Activated T-cell treated with anti-CD3 and anti-CD28 coated beads for 24 hours (primary cell): Measurements from ENCODE around the gene GTF3C1.
"Not testable (repeated sequence)": the region's sequence is repeated elsewhere in the genome, so short reads cannot be mapped to it uniquely, and the experiment has no call there.

Experiments used
- DNase-seq: peaks from one replicate; pipeline ENCODE4 v3.0.0-alpha.2; 2020; ENCODE audit warnings: low read depth

GTF3C1 gene

DNA sequence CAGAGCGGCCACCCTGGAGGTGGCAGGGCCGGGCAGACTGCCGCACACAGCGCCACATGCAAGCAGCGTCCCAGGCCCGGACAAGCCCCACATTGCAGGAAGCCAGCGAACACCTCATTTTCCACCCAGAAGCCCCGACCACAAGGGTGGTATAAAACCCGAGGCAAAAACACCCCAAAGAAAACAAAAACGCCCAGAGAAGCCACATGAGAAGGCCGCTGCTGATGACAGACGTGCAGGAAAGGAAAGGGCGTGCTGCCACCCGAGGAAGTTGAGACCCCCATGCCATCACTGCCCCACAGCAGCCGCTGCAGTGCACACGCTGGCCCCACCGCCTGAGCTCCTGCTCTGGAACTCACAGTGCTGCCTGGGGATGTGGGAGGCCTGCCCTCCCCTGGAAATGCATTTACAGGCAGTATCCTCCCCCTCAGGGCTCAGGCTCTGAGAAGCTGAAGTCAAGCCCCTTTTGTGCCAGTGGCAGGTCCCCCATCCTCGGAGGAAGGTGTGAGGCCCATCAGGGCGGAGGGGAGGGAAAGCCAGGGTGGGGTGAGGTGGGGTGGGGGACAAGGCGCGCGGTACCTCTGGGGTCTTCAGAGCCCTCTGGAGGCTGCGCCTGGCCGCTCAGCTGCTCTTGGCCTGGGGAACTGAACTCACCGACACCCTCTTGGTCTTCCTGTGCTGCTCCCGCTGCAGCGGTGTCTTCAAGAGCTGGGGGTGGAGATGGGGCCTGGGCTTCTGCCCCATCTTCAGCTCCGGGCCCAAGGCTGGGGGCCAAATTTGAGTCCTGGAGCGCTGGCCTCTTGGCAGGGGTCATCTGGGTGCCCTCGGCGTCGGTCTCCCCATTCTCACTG lies 85.7 kb downstream of the GTF3C1 start:
- no peak for DNase-seq

DNA sequence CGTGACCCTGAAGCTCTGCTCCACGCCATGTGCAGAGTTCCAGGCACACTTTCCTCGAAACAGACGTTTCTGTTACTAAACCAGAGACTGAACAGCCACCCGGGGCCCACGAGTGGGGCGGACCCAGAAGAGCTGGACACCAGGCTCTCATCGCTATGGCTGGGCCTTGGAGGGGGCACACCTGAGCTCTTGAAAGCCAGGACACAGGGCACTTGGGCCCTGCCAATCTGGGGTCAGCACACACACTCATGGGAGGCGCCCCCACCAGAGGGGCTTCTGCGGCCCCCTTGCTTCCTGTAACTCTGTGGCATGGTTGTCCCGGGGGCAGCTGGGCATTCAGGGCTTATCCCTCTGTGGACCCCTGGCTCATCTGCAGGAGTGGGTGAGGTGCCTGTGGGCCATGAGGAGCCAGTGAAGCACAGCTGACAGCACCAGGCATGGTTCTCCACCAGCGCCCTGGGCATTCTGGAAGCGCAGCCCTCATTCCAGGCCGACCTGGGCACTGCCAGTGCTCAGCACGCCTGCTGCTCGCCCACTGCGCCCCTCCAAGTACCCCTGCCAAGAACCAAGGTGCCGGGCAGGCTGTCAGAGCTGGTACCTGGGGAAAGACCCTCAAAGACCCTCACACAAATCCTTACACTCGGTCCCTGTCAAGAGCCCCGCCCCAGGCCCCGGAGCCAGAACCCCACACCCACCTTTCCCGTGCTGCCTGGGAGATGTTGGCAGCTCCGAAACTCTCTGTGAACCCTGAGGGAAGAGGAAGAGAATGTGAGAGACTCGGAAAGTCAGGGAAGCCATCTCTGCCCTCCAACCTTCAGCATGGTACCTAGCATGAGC lies 86.6 kb downstream of the GTF3C1 start:
- DNase-seq = no peak

DNA sequence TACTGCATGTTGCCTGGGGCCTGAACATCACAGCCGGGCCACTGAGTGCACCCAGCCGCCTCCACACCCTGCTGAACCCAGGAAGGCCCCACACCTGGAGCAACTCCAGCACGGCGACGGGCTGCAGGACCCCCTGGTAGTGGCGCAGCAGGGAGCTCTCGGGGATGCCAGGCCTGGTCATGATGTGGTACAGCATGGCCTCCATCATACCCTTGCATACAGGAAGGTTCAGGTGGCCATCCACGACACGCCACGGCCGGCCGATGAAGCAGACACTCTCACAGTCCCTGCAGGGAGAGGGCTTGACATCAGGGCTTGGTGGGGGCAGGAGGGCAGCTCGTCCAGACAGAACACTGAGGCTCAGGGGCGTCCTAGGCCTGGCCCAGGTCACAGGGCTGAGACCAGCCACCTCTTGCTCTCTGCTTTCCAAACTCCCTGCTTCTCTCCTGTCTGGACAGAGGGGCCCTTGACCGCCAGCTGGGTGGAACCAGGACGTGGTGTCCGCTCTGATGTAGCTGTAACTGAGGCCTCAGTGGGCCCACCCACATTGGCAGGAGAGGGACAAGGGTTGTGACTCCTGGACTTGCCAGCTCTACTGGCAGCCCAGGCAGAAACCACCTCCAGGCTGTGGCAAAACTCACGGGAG lies 87.4 kb downstream of the GTF3C1 start:
- no peak for DNase-seq

DNA sequence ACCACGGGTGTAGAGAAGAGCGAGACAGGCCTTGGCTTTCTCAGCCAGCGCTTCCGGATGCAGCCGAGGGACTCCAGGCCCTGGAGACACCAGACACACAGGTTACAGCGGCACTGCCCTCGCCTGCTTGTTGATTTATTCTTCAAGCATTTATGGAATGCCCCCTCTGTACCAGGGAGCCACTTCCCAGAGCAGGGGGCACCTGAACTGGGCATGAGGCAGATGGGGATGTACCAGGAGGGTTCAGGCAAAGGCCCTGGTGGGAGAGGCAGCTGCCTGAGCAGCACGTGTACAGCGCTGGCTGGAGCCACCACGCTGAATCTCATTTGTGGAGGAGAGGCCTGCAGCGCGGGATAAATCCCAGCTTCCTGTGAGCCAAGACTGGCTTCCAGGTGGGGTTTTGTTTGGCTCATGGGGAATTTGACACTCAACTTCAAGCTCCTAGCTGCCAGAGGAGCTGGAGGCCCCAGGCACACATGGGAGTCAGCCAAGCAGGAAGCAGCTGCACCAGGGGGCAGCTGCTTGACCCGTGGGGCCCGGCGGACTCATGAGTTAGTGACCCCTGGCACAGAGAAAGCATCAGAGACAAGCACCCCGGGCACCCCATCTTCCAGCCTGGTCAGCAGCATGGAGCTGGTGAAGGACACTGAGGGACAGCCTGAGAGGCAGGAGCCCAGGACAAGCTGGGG lies 88.1 kb downstream of the GTF3C1 start:
- no peak for DNase-seq

DNA sequence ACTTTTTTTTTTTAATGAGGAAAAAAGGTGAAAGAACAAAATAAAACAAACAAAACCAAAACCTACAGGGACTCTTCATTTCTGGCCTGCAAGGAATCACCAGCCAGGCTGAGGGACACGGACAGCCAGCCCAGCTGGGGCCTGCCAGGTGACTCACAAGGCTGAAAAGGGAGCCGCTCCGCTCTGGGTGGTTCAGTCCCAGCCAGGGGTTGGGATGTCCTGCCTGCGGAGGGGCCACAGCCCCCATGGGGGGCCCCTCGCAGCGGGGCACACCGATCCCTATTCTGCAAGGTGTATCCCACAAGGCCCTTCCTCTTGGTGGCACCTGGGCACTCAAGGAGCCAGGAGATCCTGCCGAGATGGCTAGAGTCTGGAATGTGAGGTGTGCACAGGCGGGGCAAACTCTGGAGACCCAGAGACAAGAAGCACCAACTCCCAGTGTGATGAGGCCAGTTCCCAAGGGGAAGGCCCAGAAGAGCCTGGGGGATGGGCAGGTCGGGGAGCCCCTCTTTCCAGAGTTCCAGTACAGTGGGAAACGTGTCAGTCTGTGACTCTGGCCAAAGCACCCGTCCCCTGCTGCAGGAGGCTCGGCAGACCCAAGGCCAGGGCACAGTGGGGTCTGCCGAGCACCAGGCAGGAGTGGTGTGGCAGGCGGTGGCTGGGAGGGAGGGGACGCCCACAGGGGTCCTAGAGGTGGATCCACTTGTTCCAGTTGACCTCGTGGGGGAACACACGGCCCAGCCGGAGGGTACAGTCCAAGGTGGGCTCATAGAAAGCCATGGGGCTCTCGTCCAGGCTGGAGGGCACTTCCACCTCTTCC lies 88.8 kb downstream of the GTF3C1 start:
- DNase-seq = no peak

DNA sequence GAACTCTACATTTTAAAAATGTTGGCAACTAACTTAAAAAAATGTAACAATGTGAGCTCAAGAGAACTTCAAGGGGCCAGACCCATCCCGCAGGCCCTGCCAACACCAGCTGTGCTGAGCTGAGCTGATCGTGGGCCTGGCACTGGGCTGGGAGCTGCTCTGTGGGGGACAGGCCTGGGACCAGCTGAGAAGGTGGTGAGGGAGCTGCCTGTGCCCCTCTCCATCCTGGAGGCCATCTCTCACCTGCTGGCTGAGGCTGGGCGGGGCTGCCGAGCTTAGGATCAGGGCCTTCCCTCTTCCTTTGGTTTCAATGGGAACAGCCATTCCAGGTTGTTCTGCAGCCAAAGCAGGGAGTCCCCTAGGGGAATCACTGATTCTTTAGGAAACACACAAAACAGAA lies 89.5 kb downstream of the GTF3C1 start:
- no peak for DNase-seq

DNA sequence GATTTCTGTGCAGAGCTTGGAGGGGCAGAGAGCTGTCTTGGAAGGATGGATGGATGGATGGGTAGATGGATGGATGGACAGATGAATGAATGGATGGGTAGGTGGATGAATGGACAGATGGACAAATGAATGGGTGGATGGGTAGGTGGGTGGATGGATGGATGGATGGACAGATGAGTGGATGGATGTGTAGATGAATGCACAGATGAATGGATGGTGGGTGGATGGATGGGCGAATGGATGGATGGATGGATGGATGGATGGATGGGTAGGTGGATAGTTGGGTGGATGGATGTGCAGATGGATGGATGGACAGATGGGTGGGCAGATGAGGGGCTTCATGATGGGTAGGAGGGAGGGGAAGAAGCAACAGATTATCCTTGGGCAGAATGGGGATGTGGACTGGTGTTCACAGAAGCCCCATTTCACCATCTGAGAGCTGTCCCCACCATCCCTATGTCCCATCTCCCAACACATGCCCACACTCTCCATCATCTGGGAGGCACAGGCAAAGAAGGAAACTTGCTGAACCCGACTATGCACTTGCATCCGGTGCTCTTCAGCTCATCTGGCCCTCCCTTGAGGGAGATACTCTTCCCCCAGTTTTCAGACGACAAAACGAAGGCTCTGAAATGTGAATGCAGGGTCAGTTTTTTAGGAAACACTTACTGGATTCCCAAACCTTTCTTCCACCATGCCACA lies 90.6 kb downstream of the GTF3C1 start:
- no peak for DNase-seq

DNA sequence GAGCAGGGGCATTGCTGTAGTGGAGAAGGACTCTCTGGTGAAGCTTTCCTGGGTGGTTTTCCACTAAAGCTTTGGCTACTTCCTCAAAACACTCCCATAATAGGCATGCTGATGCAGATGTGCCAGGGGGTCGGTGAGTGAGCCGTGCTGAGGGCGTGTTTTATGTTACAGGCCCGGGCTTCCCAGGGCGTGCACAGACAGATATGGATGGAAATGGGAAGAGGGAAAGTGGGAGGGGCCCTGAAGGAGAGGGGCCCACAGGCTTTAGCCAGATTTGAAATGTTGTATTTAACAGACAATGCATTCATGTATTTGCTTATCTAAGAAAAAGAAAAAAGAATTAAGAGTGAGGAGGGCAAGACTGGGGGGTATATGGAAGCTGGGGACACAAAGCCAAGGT lies 91.5 kb downstream of the GTF3C1 start:
- no peak for DNase-seq

DNA sequence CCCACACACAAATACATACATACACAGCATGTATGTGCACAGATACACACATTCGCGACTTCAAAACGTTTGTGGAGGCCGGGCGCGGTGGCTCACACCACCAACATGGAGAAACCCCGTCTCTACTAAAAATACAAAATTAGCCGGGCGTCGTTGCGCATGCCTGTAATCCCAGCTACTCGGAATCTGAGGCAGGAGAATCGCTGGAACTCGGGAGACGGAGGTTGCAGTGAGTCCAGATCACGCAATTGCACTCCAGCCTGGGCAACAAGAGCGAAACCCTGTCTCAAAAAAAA lies 92.2 kb downstream of the GTF3C1 start:
- not testable (repeated sequence) for DNase-seq

DNA sequence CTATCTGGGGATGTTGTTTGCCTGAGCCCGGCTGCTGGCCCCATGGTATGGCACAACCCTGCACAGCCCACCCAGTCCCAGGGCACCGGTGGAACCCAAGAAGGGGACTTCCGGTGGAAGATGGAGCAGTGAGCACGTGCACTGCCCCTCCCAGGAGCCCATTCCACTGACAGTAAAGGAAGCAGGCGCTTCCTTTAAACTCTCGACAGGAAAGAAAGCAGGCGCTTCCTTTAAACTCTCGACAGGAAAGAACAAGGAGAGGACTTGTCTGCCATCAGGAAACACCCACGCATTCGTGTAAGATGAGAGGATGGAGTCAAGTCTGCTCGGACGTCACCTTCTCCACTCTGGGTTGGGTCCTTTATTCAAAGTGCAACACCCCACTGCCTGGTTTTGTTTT lies 94.0 kb downstream of the GTF3C1 start:
- no peak for DNase-seq

DNA sequence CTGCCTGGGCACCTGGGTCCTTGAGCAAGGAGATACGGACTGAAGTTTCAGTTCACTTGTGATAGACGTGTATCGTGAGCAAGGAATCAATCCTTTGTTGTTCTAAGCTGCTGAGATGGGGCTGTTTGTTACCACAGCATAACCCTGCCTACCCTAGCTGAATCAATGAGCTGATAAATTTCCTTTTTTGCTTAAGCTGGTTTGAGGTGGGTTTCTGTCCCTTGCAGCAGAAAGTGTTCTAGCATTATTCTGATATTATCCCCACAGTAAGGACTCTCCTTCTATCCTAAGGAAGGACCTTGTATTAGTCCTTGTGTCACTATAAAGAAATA lies 96.3 kb downstream of the GTF3C1 start:
- DNase-seq = no peak

DNA sequence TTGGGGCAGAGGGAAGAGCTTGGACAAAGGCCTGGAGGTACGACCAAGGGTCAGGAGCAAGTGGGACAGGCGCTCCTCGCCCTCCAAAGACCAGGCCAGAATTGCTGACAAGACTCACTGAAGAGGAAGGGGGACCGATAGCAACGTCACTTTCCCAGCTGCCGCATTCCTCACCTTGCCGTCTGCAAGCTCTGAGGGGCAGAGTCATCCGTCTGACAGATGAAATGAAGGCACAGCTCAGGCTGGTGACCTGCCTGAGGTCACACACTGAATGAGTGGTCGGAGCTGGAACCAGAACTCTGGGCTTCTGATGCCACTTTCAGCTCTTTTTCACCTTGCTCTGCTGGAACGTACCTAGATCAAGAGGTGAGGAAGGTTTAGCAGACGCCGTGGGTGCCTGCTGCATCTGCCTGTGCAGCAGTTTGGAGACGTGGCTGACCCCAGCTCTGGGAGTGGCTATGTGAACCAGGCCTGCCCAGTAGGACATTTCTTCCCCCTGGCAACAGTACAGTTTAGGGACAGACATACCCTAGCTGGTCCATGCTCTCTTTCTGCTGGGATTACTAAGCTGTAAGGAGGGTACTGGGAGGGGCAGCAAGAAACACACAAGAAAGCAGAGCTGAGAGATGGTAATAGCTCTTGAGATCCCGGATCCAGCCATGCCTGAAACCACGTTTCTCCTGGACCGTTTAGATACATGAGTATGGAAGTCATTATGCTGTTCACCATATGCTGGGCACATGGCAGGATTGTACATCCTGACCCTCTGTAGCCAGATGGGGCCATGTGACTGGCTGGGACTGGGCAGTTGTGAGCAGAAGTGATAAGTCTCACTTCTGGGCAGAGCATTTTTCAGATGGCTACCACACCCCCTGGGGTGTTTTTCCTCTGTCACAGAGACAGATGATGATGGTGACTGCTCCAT lies 96.9 kb downstream of the GTF3C1 start:
- DNase-seq = no peak

DNA sequence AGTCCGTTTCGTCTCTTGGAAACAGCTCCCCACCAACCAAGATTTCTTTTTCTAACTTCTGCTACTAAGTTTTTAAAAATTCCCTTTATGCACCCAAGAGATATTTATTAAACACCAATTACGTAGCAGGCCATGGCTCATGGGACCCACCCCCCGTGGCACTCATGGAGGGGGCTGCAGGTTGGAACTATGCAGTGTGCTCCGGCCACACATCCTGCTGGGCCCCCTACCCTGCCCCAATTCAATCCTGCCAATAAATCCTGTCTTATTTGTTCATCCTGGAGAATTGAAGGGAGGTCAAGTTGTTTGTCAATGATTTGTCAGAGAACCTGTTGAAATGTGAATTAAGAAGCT lies 99.5 kb downstream of the GTF3C1 start:
- DNase-seq = no peak

DNA sequence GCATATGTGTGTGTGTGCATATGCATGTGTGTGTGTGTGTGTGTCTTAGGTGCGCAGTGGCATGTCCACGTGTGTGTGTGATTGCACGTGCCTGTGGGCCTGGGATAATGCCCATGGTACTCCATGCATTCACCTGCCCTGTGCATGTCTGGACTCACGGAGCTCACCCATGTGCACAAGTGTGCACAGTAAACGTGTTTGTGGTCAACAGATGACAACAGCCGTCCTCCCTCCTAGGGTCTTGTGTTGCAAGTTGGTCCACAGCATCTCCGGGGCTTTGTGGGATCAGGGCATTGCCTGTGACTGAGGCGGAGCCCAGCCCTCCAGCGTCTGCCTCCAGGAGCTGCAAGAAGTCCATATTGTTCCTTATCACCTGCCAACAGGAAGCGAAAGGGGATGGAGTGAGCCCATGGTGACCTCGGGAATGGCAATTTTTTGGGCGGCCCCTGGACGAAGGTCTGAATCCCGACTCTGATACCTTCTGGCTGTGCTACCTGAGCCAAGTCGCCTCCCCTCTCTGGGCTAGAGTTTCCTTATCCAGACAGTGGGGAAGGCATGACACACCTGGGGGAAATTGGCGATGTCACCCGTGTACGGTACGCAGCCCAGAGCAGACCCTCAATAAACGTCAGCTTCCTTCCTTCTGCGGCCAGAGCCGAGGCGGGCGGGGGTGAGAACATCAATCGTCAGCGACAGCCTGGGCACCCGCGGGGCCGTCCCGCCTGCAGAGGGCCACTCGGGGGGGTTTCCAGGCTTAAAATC lies 100.1 kb downstream of the GTF3C1 start:
- DNase-seq = peak; percentile 63

DNA sequence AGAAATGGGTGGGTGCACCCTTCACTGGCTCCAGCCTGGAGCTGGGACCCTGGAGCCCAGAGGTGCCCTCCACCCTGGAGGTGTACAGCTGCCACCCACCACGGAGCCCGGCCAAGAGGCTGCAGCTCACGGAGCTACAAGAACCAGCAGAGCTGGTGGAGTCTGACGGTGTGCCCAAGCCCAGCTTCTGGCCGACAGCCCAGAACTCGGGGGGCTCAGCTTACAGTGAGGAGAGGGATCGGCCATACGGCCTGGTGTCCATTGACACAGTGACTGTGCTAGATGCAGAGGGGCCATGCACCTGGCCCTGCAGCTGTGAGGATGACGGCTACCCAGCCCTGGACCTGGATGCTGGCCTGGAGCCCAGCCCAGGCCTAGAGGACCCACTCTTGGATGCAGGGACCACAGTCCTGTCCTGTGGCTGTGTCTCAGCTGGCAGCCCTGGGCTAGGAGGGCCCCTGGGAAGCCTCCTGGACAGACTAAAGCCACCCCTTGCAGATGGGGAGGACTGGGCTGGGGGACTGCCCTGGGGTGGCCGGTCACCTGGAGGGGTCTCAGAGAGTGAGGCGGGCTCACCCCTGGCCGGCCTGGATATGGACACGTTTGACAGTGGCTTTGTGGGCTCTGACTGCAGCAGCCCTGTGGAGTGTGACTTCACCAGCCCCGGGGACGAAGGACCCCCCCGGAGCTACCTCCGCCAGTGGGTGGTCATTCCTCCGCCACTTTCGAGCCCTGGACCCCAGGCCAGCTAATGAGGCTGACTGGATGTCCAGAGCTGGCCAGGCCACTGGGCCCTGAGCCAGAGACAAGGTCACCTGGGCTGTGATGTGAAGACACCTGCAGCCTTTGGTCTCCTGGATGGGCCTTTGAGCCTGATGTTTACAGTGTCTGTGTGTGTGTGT lies 100.9 kb downstream of the GTF3C1 start:
- DNase-seq = no peak

DNA sequence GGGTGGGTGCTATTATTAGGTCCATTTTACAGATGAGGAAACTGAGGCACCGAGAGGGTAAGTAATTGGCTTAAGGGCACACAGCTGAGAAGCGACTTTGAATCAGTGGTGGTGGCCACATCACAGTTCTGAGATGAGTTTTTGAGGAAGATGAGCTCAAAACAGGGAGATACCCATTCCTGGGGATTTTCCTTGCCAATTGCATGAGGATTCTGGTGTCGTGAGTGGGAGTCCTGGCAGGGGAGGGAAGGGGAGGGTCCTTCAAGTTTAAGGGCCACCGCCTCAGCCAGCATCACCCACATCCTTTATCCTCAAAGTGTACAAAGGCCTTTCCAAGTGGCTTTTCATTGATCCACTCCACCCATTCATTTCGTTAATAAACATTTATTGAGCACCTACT lies 102.4 kb downstream of the GTF3C1 start:
- DNase-seq = no peak

DNA sequence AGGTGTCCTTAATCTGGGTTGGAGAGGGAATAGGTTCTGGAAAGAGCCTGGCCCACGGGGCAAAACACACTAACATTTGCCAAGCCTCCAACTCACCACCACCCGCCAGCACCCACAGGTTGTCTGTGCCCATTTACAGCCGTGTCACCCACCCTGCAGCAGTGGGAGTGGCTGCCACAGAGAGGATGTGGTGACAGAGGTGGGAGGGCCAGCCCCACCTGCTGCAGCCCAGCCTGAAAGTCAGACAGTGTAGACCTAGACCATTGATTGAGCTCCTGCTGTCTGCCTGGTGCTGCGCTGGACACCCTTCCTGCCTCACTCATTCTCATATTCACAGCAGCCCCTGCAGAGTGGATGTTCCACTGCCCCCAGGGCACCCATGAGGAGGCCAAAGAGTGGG lies 103.0 kb downstream of the GTF3C1 start:
- no peak for DNase-seq

DNA sequence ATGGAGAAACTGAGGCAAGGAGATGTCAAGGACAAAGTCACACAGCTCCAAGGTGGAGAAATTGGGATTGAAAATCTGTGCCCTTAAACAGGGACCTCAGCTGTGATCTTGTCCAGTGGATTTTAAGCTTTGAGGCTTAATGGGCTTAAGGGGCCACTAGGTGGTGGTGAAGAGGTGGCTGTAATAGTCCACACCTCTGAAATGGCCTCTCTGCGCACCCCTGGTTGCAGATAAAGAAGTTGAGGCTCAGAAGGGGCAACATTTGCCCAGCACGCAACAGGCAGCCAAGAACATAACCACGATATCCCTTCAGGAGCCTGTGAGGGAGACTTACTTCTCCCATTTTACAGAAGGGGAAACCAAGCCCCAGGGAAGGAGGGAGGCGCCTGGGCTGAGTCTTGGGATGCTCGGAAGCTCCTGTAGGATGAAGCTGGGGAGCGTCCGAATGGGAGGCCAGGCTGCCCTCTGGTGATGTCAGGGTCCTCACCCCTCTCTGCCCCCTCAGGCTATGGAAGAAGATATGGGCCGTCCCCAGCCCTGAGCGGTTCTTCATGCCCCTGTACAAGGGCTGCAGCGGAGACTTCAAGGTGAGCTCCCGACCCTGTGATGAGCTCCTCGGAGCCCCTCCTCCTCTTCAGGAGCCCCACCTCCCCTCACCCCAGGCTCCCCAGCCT lies 104.1 kb downstream of the GTF3C1 start:
- no peak for DNase-seq
